Left lung (tissue), 14 donors: ENCODE results near the gene NKTR. TPM values are rescaled to one million over a fixed set of nuclear protein-coding genes. Genes with fewer than 3 reads are reported as not detected.
"Not testable (repeated sequence)": the region's sequence is repeated elsewhere in the genome, so short reads cannot be mapped to it uniquely, and the experiment has no call there.

ENCODE experiments used
- ATAC-seq: fragments of 200-7000 bp; cut with Tn5 transposase; one replicate; pipeline ENCODE4 v1.9.1; 2020; ENCODE audit warnings: moderate library complexity
- DNase-seq, 4 donors: peaks; one replicate each; pipeline ENCODE4 v3.0.0-alpha.2; 2013 to 2020
- H3K27ac ChIP-seq, 2 donors: fragments of 200-600 bp; sonication (generic) in 1 of 2; one replicate each; pipeline versions ENCODE4 v1.5.0 to v1.8.0; 2020 to 2021
- H3K27me3 ChIP-seq, 2 donors: fragments of 200-600 bp; sonication (generic) in 1 of 2; one replicate each; pipeline versions ENCODE4 v1.5.0 to v1.8.0; 2020 to 2021
- H3K36me3 ChIP-seq, 2 donors: fragments of 200-600 bp; sonication (generic) in 1 of 2; one replicate each; pipeline versions ENCODE4 v1.5.0 to v1.8.0; 2020 to 2021
- H3K4me1 ChIP-seq, 2 donors: fragments of 200-600 bp; one replicate each; pipeline ENCODE4 v1.8.0; 2021
- H3K4me3 ChIP-seq, 2 donors: fragments of 200-600 bp; sonication (generic) in 1 of 2; one replicate each; pipeline versions ENCODE4 v1.5.0 to v1.8.0; 2020 to 2021; ENCODE audit warnings: mild to moderate bottlenecking in 1 of 2
- H3K9me3 ChIP-seq, 2 donors: fragments of 200-600 bp; sonication (generic) in 1 of 2; one replicate each; pipeline versions ENCODE4 v1.5.0 to v1.8.0; 2020 to 2021
- CTCF ChIP-seq, 2 donors: fragments of 200-600 bp; sonication (generic) in 1 of 2; IDR thresholded peaks; one replicate each; pipeline versions ENCODE4 v1.5.0 to v1.8.0; 2021; ENCODE audit warnings: antibody characterized with exemption in 2 of 2
- intact Hi-C, 2 donors: fragments of 100-400 bp; cut with DNase I; formaldehyde crosslinking; loops; one replicate each; pipeline versions ENCODE4 v1.11.2 to v1.14.2; 2022
- long read RNA-seq, 12 donors: library from polyadenylated mRNA in 2 of 12; unstranded in 2 of 12; transcript quantifications; one replicate each; pipeline ENCODE4 v2.0.0 and lab custom pipeline, GENCODE V29; 2019 to 2026
- polyA plus RNA-seq, 6 donors: library from polyadenylated mRNA; unstranded; fragments of 120-200 nt; gene quantifications; one replicate each; pipeline ENCODE4 v1.2.1, GENCODE V29; 2013; ENCODE audit not compliant: insufficient read length in 6 of 6
- total RNA-seq, 2 donors: library from RNA; stranded (reverse); fragmentation: NEBNext Ultra II Directional; extraction: Animal tissue kit (Norgen Biotek cat#: 25700); gene quantifications; one replicate each; pipeline ENCODE4 v1.2.1, GENCODE V29; 2021
- donor health status: DM: no; HTN: yes; CAD: no.
- donor health status: DM: no; HTN: no; CAD: no.

Gene NKTR
- total RNA-seq = 10 to 100 TPM; 53.7 to 66.2 TPM
- polyA plus RNA-seq = 100 to 1,000 TPM; 174 to 254 (median 214) TPM
- long read RNA-seq, donor 1, full-length matches to known transcripts = 26 of 145 reads
- long read RNA-seq, donor 1, partial matches to known transcripts = 114 of 145 reads
- long read RNA-seq, donor 1, other reads (novel, unspliced or antisense) = 5 of 145 reads
- long read RNA-seq, donor 2, full-length matches to known transcripts = 33 of 103 reads
- long read RNA-seq, donor 2, partial matches to known transcripts = 70 of 103 reads
- long read RNA-seq, donor 2, other reads (novel, unspliced or antisense) = 0 of 103 reads
- long read RNA-seq, donor 3, full-length matches to known transcripts = 4 of 31 reads
- long read RNA-seq, donor 3, partial matches to known transcripts = 27 of 31 reads
- long read RNA-seq, donor 3, other reads (novel, unspliced or antisense) = 0 of 31 reads
- long read RNA-seq, donor 4, partial matches to known transcripts = 10 of 15 reads
- long read RNA-seq, donor 4, other reads (novel, unspliced or antisense) = 4 of 15 reads
- long read RNA-seq, donor 5, full-length matches to known transcripts = 28 of 57 reads
- long read RNA-seq, donor 5, partial matches to known transcripts = 29 of 57 reads
- long read RNA-seq, donor 5, other reads (novel, unspliced or antisense) = 0 of 57 reads
- long read RNA-seq, donor 6, full-length matches to known transcripts = 12 of 25 reads
- long read RNA-seq, donor 6, partial matches to known transcripts = 13 of 25 reads
- long read RNA-seq, donor 6, other reads (novel, unspliced or antisense) = 0 of 25 reads
- long read RNA-seq, donor 7, full-length matches to known transcripts = 15 of 44 reads
- long read RNA-seq, donor 7, partial matches to known transcripts = 29 of 44 reads
- long read RNA-seq, donor 7, other reads (novel, unspliced or antisense) = 0 of 44 reads
- long read RNA-seq, donor 8, full-length matches to known transcripts = 11 of 111 reads
- long read RNA-seq, donor 8, partial matches to known transcripts = 100 of 111 reads
- long read RNA-seq, donor 8, other reads (novel, unspliced or antisense) = 0 of 111 reads
- long read RNA-seq, donor 9 = 0 reads
- long read RNA-seq, donor 10, partial matches to known transcripts = 9 of 12 reads
- long read RNA-seq, donor 10, other reads (novel, unspliced or antisense) = 2 of 12 reads
- long read RNA-seq, donor 11, full-length matches to known transcripts = 7 of 26 reads
- long read RNA-seq, donor 11, partial matches to known transcripts = 19 of 26 reads
- long read RNA-seq, donor 11, other reads (novel, unspliced or antisense) = 0 of 26 reads
- long read RNA-seq, donor 12, full-length matches to known transcripts = 11 of 102 reads
- long read RNA-seq, donor 12, partial matches to known transcripts = 91 of 102 reads
- long read RNA-seq, donor 12, other reads (novel, unspliced or antisense) = 0 of 102 reads

- peak within 1 kb of the TSS; percentile 95 to 98 for H3K27ac ChIP-seq
- H3K4me3 ChIP-seq = peak within 1 kb of the TSS; percentile 67 to 94
- H3K27me3 ChIP-seq = no peaks in the 10 kb centered on the region
- TF ChIP-seq CTCF (IDR thresholded peaks at IDR 0.05) = no peak
- peaks cover 0 to 11% of the 10 kb centered on the region in 2 donors for H3K36me3 ChIP-seq
- ATAC-seq = peak; percentile 92
- DNase-seq = peak; percentile 95 to 99 (median 98)
- intact Hi-C loops = no loop called here
- peaks cover 16 to 46% of the 10 kb centered on the region in 2 donors for H3K4me1 ChIP-seq
- H3K9me3 ChIP-seq = no peaks in the 10 kb centered on the region
These were observed at the start of gene NKTR for GRCh38 chr3:42600111-42600957. Gene NKTR (plus strand): TSS chr3:42600686. CDS start chr3:42601007, 321 bp downstream.

GRCh38 chr3:42552830-42553229, 47.7 kb upstream of the NKTR start:
- intact Hi-C loops = no loop called here
- no peaks in the 10 kb centered on the region for H3K9me3 ChIP-seq
- DNase-seq (no peak), ATAC-seq (no peak)
- H3K36me3 ChIP-seq = peaks cover 0 to 80% of the 10 kb centered on the region in 2 donors
- peaks cover 0 to 10% of the 10 kb centered on the region in 2 donors for H3K4me1 ChIP-seq
- no peaks in the 10 kb centered on the region for H3K27me3 ChIP-seq
- H3K27ac ChIP-seq = no peak overlapping the region
- no peak overlapping the region for H3K4me3 ChIP-seq
- TF ChIP-seq CTCF (IDR thresholded peaks at IDR 0.05) = no peak

GRCh38 chr3:42556089-42556632, 44.3 kb upstream of the NKTR start:
- intact Hi-C loops = no loop called here
- Histone ChIP-seq H3K36me3 (peaks cover 0 to 95% of the 10 kb centered on the region in 2 donors), H3K27me3 (no peaks in the 10 kb centered on the region), H3K4me1 (peaks cover 0 to 9% of the 10 kb centered on the region in 2 donors), H3K27ac (peak overlapping the region in 1 of 2 donors; percentile 57), H3K9me3 (no peaks in the 10 kb centered on the region), H3K4me3 (no peak overlapping the region)
- DNase-seq (no peak), ATAC-seq (no peak)
- no peak for TF ChIP-seq CTCF (IDR thresholded peaks at IDR 0.05)

GRCh38 chr3:42556817-42557216, 43.7 kb upstream of the NKTR start:
- H3K4me1 ChIP-seq, intact Hi-C loops, H3K9me3 ChIP-seq, H3K4me3 ChIP-seq, DNase-seq, H3K27me3 ChIP-seq, ATAC-seq: not testable (repeated sequence)
- peak overlapping the region in 1 of 2 donors; percentile 1 for H3K27ac ChIP-seq
- peaks cover 0 to 98% of the 10 kb centered on the region in 2 donors for H3K36me3 ChIP-seq
